ENCODE measurements around the gene PCDHGA9.
"Not testable (repeated sequence)": the region's sequence is repeated elsewhere in the genome, so short reads cannot be mapped to it uniquely, and the experiment has no call there.

- TF ChIP-seq TAF1 (IDR thresholded peaks at IDR 0.05; ENCODE audit: low read depth): peak; percentile 33
- peak; percentile 86 for TF ChIP-seq CTCF (IDR thresholded peaks at IDR 0.05; ENCODE audit: poor library complexity, severe bottlenecking)
- peak; percentile 50 for TF ChIP-seq POLR2AphosphoS5 (IDR thresholded peaks at IDR 0.05)
- not testable (repeated sequence) for TF ChIP-seq EZH2 (IDR thresholded peaks at IDR 0.05; ENCODE audit: borderline replicate concordance, insufficient read depth, low read length, poor library complexity, severe bottlenecking); EP300 (conservative IDR thresholded peaks at IDR 0.05; ENCODE audit: poor library complexity, severe bottlenecking)
- TF ChIP-seq REST (IDR thresholded peaks at IDR 0.05; ENCODE audit: borderline replicate concordance): peak; percentile 78
Measured at GRCh38 chr5:141407790-141408505, 5.4 kb downstream of the PCDHGA9 start, which contains the start of gene PCDHGB6.
